Skeletal muscle satellite cell (primary cell): ENCODE measurements around the gene MZT2A. TPM values are rescaled to one million over a fixed set of nuclear protein-coding genes. Genes with fewer than 3 reads are reported as not detected.
"Not testable (repeated sequence)": the region's sequence is repeated elsewhere in the genome, so short reads cannot be mapped to it uniquely, and the experiment has no call there.

Experiments used
- H3K27me3 ChIP-seq: 2 replicates; pipeline ENCODE4 v1.7.0; 2013; ENCODE audit warnings: low read length; ENCODE audit not compliant: control insufficient read depth, insufficient read depth
- H3K36me3 ChIP-seq: 2 replicates; pipeline ENCODE4 v1.7.0; 2013; ENCODE audit warnings: mild to moderate bottlenecking, control low read depth, low read length; ENCODE audit not compliant: insufficient read depth
- H3K4me1 ChIP-seq: 2 replicates; pipeline ENCODE4 v1.7.0; 2013; ENCODE audit warnings: low read length; ENCODE audit not compliant: control insufficient read depth, insufficient read depth
- H3K4me2 ChIP-seq: 2 replicates; pipeline ENCODE4 v1.7.0; 2013; ENCODE audit warnings: mild to moderate bottlenecking, low read length
- H3K4me3 ChIP-seq: 2 replicates; pipeline ENCODE4 v1.7.0; 2013; ENCODE audit warnings: low read length
- H3K9ac ChIP-seq: 2 replicates; pipeline ENCODE4 v1.7.0; 2013; ENCODE audit warnings: mild to moderate bottlenecking, low read depth, low read length, moderate library complexity
- H3K9me3 ChIP-seq: replicated peaks from 2 replicates; pipeline ENCODE4 v1.7.0; 2013; ENCODE audit warnings: mild to moderate bottlenecking, control low read depth, low read length
- total RNA-seq: library from RNA; depleted of rRNA; stranded (reverse); fragments of >200 nt; gene quantifications from 2 replicates; pipeline ENCODE4 v1.2.3, GENCODE V29; 2012; rRNA removed

The MZT2A gene
- 67.9 and 77.3 TPM in 2 replicates for total RNA-seq

DNA sequence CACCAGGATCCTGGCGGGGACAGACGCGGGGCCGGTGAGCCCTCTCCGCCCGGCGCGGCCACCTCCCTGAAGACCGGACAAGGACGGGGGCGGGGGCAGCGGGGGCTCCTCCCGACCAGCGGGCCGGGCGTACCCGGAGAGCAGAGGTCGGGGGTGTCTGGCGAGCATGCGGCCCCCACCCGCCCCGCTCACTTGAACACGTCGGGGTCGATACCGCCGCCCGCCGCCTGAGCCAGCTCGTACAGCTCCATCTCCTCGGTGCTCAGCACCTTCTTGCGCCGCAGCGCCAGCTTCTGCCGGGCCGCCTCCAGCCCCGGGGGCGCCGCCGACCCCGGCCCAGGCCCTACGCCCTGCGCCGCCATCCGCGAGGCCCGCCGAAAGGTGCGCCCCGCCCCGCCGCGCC is at the start of gene MZT2A:
Gene MZT2A, minus strand, starts transcription at position 383 of the 403 bp plus-strand sequence. Its CDS starts 21 bp downstream, at position 362.
- peak within 1 kb of the TSS; percentile 95 for H3K9ac ChIP-seq
- not testable (repeated sequence) for H3K9me3 ChIP-seq, H3K4me1 ChIP-seq, H3K36me3 ChIP-seq, H3K27me3 ChIP-seq
- peak within 1 kb of the TSS; percentile 94 for H3K4me2 ChIP-seq
- peak within 1 kb of the TSS; percentile 90 for H3K4me3 ChIP-seq

- H3K4me2 ChIP-seq, H3K27me3 ChIP-seq, H3K36me3 ChIP-seq, H3K4me3 ChIP-seq, H3K9ac ChIP-seq, H3K9me3 ChIP-seq, H3K4me1 ChIP-seq: not testable (repeated sequence)
These were observed 46.7 kb upstream of the MZT2A start for GRCh38 chr2:131538856-131539255.

DNA sequence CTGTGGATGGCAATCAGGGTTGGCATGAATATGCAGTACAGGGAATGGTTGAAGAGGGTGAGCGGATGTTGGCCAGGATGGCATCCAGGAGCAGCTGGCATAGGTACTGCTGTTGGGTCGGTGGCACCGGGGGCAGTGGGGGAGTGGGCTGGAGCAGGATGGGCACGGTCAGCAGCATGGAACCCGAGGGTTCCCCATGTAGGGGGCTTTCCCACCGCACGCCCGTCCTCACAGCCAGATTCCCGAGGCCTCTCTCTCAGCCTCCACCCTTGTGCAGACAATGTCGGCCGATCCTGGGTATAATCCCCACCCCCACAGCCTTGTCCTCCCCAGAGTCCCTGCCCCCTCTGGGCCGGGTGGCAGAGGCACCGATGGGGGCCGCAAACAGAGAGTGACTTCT is 44.6 kb upstream of the MZT2A start:
- not testable (repeated sequence) for H3K9me3 ChIP-seq, H3K9ac ChIP-seq, H3K27me3 ChIP-seq, H3K4me2 ChIP-seq, H3K4me3 ChIP-seq, H3K36me3 ChIP-seq, H3K4me1 ChIP-seq

GRCh38 chr2:131535951-131536826 is 44.0 kb upstream of the MZT2A start:
- not testable (repeated sequence) for H3K9me3 ChIP-seq, H3K36me3 ChIP-seq, H3K9ac ChIP-seq, H3K4me3 ChIP-seq, H3K4me2 ChIP-seq, H3K4me1 ChIP-seq, H3K27me3 ChIP-seq

DNA sequence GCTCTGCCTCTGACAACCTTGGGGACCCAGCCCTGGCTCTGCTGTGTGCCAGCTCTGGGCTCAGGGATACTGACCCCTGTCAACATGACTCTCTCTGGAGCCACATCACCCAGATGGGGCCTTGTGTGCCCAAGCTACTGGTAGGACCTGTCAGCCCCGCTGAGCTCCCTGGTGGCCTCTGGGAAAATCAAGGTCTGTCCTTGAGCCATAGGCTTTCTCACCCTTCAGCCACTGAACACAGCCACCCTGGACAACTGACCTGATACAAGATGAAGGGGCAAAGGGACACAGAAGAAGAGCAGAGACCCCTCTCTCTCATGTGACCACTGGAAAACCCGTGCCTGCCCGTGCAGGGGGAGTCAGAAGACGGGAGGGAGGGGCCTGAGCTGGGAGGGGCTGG is 43.3 kb upstream of the MZT2A start:
- H3K9me3 ChIP-seq = no peaks in the 10 kb centered on the region
- no peak overlapping the region for H3K4me2 ChIP-seq
- no peak overlapping the region for H3K9ac ChIP-seq
- no peak overlapping the region for H3K4me3 ChIP-seq
- H3K27me3 ChIP-seq = no peaks in the 10 kb centered on the region
- H3K36me3 ChIP-seq = no peaks in the 10 kb centered on the region
- no peaks in the 10 kb centered on the region for H3K4me1 ChIP-seq

DNA sequence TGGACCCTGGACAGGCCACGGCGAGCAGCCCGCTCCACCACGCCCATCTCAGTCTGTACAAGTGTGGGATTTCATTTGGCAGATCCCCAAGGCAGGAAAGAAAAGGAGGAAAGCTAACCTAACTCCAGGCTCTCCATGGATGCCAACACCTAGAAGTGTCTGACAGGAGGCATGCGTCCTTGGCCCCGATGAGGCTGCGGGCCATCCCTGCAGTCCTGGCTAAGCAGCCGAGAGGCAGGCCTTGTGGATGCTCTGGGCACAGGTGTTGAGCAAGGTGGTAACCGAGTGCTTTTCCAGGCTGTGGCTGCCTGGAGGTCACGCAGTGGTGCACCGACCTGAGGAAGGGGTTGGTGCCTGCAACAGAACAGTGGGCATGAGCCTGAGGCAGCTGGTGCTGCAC is 42.8 kb upstream of the MZT2A start:
- not testable (repeated sequence) for H3K9ac ChIP-seq, H3K27me3 ChIP-seq, H3K9me3 ChIP-seq, H3K4me2 ChIP-seq, H3K36me3 ChIP-seq, H3K4me1 ChIP-seq, H3K4me3 ChIP-seq

- H3K4me3 ChIP-seq, H3K27me3 ChIP-seq, H3K9me3 ChIP-seq: not testable (repeated sequence)
These were observed 42.1 kb upstream of the MZT2A start for GRCh38 chr2:131534317-131534672.

DNA sequence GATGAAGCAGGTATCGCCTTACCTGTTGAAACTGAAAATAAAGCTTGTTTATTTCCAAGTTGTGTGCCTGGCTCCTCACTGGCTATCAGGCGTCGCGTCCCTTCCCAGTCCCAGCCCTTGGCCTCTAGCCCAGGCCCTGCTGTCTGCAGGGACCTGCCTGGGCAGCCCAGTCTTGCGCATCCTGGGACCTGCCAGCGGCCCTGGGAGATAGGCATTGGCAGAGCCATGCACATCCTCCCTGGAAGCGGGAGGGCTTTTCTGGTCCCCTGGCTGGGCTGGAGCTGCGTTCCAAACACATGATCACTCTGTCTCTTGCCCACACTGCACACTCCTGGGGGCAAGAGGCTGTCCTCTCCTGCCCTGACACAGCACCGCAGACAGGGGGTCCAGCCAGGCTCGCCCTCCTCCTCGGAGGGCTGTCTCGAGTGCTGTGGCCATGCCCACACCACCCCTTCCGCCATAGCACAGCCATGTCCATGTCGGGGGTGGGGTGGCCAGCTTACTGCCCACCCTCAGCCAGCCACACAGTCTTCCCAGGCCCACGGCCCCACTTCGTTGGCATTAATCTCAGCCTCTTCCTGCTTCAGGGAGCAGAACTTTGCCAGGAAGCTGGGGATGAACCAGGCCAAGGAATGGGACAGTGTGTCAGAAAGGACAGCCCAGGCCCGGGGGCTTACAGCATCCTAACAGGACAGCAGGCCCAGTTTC is 41.6 kb upstream of the MZT2A start:
- H3K4me3 ChIP-seq, H3K4me2 ChIP-seq, H3K36me3 ChIP-seq, H3K9ac ChIP-seq, H3K4me1 ChIP-seq, H3K9me3 ChIP-seq, H3K27me3 ChIP-seq: not testable (repeated sequence)

More at GRCh38 chr2:131534317-131534672, 42.1 kb upstream of the MZT2A start:
- H3K4me2 ChIP-seq, H3K9ac ChIP-seq, H3K36me3 ChIP-seq, H3K4me1 ChIP-seq: not testable (repeated sequence)

GRCh38 chr2:131532723-131533608 is 40.8 kb upstream of the MZT2A start:
- not testable (repeated sequence) for H3K27me3 ChIP-seq, H3K4me1 ChIP-seq, H3K4me2 ChIP-seq, H3K9me3 ChIP-seq, H3K36me3 ChIP-seq, H3K4me3 ChIP-seq, H3K9ac ChIP-seq

DNA sequence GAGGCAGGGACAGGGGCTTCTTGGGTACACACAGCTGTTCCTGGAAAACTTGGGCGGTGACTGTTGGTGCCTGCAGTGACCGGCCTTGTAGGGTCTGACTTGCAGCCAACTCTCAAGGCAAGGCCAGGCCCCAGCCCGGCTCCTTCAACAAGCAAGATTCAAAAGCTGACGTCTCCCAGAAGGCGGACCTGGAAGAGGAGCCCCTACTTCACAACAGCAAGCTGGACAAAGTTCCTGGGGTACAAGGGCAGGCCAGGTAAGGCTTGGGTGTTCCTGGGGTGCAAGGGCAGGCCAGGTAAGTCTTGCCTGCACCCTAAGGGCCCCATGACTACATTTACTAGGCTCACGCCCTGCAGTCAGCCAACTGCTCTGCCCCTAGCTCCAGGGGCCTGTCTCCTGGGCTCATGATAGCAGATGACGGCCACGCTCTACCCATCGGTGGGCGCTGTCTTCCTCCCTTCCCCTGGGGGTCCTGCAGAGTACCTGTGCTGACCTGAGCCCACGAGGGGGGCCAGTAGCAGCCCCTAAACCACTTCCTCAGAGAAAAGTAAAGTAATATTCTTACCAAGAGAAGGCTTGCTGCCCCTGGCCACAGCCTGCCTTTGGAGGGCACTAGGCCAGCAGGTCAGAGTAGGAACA is 39.5 kb upstream of the MZT2A start:
- H3K27me3 ChIP-seq, H3K4me3 ChIP-seq, H3K9ac ChIP-seq, H3K4me1 ChIP-seq, H3K36me3 ChIP-seq, H3K4me2 ChIP-seq, H3K9me3 ChIP-seq: not testable (repeated sequence)
